Measurements from ENCODE around the gene FOXN3. TPM values are rescaled to one million over a fixed set of nuclear protein-coding genes. Genes with fewer than 3 reads are reported as not detected.

The FOXN3 gene
- polyA plus RNA-seq, 12 donors: 52.7 to 126 (median 74.8) TPM

DNA sequence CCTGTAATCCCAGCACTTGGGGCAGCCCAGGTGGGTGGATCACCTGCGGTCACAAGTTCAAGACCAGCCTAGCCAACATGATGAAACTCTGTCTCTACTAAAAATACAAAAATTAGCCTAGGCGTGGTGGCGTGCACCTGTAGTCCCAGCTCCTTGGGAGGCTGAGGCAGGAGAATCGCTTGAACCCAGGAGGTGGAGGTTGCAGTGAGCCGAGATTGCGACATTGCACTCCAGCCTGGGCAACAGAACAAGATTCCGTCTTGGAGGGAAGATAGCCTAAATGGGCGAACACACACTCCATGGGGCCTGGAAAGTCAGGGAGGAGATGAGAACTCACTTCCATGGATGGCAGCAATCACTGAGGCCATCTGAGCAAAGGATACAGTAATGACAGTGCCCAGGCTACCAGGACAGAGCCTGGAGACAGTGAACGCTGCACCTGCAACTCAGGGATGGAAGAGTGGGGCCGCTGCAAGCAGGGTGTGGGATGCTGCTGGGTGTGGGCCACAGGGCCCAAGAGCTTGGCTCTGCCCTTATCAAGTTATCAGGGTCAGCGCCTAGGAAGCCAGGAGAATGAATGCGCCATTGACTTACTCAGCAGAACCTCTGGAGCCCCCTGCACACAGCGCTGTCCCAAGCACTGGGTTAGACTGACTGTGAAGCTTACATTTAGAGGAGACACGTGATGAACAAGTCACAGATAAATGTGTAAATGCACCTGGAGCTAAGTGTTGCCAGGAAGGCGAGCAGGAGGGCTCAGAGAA lies 28.9 kb downstream of the FOXN3 start:
- DNase-seq: no peak

DNA sequence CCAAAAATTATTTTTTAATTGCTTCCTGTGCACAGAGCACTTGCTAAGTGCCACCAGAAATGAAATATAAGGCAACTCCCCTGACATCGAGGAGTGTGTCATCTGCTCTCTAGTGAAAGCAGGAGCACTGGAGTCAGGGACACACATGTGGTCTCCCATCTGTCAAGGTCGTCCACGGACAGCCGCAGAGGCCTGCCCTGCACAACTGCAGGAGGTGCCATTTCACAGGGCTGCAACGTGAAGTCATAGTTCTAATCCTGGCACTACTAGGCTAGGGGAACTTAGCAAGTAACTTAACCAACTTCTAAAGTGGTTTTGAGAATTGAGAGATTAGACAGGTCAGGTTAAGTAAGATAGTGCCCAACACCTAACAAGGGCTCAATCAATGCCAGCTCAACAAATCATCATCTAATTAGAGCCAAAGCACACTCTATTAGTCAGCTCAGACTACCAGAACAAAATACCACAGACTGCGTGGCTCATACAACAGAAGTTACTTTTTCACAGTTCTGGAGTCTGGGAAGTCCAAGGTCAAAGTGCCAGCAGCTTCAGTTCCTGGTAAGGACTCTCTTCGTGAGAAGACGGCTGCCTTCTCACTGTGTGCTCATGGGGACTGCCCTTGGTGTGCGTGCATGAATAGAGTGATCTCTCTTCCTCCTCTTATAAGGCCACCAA lies 30.7 kb downstream of the FOXN3 start:
- DNase-seq: no peak

GRCh38 chr14:89384636-89385035 lies 32.4 kb downstream of the FOXN3 start:
- DNase-seq: no peak

GRCh38 chr14:89384023-89384422 lies 33.0 kb downstream of the FOXN3 start:
- DNase-seq: no peak

DNA sequence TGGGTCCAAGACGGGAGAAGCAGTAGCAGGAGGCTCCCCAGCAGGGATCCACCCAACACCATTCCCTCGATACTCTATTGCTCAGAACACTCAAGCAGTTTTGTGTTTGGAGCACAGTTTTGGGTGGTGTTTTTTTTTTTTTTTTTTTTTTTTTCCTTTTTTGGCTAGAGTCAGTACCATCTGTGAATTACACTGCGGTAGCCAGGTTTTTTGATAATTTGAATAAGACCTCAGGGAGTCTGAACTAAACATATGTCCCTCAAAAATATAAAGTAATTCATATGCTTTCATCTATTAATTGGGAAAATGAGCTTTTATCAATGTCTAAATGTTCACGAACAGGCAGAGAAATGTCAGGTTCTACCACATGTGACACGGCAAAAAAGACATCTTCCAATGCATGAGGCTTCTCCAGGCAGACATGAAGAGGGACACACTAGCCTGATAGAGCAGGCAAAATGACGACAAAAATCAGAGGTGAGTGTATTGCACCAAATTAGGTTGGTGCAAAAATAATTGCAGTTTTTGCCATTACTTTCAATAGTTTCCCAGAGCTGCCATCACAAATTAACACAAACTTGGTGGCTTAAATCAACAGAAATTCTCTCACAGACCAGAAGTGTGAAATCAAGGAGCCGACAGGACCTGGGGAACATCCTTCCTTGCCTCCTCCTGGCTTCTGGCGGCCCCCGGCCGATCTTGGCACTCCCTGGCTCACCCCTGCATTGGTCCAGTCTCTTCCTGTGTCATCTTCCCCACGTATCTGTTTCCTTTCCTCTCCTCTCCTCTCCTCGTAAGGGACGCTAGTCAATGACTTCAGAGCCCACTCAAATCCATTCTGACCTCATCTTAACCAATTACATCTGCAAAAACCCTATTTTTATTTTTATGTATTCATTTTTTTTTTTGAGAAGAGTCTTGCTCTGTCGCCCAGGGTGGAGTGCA lies 33.9 kb downstream of the FOXN3 start:
- DNase-seq: no peak

- DNase-seq: no peak
These were observed 34.5 kb downstream of the FOXN3 start for GRCh38 chr14:89382487-89382886.

- no peak for DNase-seq
These were observed 36.9 kb downstream of the FOXN3 start for GRCh38 chr14:89379891-89380820.

DNA sequence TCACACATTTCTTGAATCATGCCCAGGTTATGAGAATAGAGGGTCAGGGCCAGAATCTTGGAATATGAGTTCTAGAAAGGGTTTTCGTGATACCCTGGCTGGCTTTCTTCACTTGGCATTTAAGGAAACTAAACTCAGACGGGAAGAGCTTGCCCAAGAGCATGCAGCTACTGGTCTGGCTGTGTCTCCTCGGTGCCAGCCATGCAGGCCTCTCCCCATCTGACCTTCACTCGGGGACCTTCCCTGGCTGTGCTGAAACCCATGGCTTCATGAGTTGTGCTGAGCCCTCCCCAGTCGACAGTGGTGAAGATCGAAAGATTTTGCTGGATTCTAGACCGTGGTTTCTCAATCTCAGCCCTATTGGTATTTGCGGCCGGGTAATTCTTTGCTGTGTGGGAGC lies 38.0 kb downstream of the FOXN3 start:
- no peak for DNase-seq

DNA sequence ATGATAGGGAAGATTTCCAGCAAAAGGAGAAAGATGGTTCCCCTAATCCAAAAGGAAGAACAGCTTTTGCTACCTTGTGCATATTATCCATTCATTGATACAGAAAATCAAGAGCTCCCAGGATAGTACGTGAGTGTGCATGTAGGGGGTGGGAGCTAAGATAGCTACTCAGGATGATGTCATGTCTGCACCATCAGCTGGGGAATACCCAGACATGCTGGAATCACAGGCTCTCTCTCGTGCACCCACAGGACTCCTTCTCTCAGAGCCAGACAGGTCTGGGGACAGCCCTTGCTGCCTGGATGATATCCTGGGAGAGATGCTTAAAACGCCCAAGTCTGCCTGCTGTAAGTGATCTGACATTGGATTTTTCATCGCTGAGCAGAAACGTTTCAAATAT lies 38.9 kb downstream of the FOXN3 start:
- no peak for DNase-seq

DNA sequence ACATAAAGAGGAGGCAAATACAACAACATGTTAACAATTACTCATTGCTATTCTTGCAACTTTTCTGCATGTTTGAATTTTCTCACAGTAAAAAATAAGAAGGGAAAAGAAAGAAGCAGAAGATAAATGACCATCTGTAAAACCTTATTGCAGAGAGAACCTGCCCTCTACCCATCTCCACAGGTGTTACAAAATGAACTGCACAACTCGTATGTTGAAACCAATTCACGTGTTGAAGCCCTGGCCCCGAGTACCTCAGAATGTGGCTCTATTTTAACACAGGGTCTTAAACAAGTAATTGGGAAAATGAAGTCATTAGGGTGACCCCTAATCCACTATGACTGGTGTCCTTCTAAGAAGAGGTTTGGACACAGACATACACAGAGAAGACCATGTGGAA lies 39.5 kb downstream of the FOXN3 start:
- DNase-seq: no peak

GRCh38 chr14:89374908-89375307 lies 42.1 kb downstream of the FOXN3 start:
- DNase-seq: no peak

GRCh38 chr14:89373185-89373584 lies 43.8 kb downstream of the FOXN3 start:
- no peak for DNase-seq

DNA sequence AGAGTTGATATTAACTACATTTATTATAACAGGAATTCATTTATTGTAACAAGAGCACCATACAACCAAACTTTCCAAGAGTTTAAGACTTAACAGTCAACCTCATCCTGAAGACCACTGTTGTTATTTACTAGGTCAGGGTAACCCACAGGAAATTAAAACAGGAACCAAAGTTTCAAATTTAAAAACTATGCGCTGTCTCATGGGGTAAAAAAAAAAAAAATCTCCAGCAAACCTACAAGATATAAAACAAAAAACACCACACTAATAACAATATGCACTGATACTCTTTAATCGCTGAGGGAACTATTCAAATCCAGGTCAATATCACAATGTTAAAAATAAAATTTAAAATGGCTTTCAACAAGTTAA lies 44.5 kb downstream of the FOXN3 start:
- no peak for DNase-seq

DNA sequence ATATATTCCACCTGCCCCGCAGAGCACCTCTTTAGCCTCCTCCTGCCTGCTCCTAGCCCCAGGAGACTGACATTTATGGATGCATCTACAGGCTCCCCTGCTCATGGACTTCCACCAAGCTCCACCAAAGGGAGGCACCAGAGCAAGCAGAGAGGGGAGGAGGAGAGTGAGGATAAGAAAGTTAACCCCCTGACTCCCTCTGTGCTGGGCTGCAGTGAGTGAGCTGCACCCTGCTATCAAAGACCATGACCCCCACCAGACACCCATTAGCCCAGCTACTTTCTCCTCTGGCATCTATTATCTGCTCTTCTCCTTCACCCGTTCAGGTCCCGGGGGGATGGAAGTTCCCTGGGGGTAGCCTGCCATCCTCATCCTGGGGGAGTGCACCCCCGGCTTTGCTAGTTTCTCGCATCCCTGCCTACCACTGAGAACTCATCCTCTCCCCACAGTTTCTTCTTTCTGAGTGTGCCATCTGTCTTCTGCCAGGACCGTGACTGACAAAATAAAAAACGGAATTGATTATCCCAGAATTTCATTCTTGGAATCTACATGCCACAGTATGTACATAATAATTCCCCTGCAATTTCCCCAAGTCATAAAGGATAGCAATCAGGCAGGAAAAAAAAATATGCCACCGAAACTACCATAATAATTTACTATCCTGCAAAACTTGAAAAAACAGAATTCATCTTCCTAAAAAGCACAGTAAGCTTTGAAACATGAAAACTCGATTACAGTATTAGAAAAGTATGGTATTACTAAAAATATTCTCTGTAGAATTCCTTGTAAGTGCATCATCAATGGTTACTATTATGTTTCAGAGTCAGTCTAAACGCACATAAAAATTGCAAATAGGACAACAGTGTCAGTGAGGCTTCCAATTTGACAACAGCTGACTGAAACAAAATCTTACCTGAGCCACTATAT lies 45.2 kb downstream of the FOXN3 start:
- DNase-seq: no peak

DNA sequence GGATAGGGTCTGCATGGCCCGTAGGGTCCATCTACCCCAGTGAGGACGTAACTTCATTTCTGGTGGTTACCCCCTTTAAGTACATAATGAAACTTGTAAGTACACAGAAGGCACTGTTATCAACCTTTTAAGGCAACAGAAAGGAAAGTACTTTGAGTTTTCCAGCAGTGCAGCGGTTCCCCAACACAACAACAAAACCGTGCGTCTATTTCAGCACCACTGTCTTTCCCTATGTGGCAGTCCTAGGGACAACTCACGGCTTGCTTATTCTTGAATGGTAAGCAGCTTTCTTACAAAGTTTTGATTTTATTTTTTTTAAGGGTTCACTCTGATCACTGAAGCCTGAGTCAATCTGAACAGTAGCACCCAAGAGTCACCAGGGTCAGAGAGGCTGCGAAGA lies 46.3 kb downstream of the FOXN3 start:
- DNase-seq: no peak

DNA sequence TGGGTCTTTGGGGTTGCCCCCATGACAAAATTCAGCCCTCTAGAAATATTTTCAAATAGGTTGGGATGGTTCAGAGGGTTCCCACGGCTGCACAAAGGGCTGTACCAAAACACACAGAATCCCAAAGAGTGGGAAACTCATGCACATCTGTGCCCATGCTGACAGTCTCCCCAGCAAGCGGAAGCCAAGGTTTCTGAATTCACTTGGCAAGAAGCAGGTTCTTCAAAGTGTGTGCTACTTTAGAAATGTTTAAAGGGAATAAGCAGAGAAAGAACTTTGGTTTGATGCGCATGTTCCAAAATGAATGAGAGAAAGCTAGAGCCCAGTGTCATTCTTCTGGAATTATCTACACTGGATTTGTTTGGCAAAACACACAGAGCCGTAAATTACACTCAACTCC lies 46.7 kb downstream of the FOXN3 start:
- DNase-seq: no peak

DNA sequence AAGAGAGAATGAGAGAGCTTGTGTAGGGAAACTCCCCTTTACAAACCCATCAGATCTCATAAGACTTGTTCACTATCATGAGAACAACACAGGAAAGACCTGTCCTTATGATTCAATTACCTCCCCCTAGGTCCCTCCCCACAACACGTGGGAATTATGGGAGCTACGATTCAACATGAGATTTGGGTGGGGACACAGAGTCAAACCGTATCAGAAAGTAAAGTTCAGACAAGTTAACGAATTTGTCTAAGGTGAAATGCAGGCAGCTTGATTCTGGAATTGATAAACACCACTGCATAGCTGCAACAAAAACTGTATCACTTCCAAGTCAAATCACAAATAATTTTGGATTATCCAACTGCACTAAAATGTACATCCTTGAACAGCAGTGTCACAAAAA lies 47.4 kb downstream of the FOXN3 start:
- DNase-seq: no peak

- no peak for DNase-seq
These were observed 48.2 kb downstream of the FOXN3 start for GRCh38 chr14:89368490-89369477.

GRCh38 chr14:89367779-89368120 lies 49.3 kb downstream of the FOXN3 start:
- DNase-seq: no peak

All from muscle of arm (tissue), 12 donors.